Hepatocyte (in vitro differentiated cells): Measurements from ENCODE around the gene CDC6.

Experiments used
- CTCF ChIP-seq: fragments of 200-600 bp; sonication (generic); IDR thresholded peaks from 2 replicates; pipeline ENCODE4 v1.5.1; 2016; ENCODE audit warnings: antibody characterized with exemption, mild to moderate bottlenecking; ENCODE audit not compliant: poor library complexity
- EZH2 ChIP-seq: fragments of 200-600 bp; sonication (generic); IDR thresholded peaks from 2 replicates; pipeline ENCODE4 v1.6.1; 2016; ENCODE audit warnings: antibody characterized with exemption, mild to moderate bottlenecking, borderline replicate concordance
- EZH2phosphoT487 ChIP-seq: fragments of 200-600 bp; sonication (generic); IDR thresholded peaks from one replicate; pipeline ENCODE4 v1.6.1; 2018; ENCODE audit warnings: antibody characterized with exemption, mild to moderate bottlenecking, low read depth, moderate library complexity; ENCODE audit not compliant: unreplicated experiment, severe bottlenecking

- no peak for TF ChIP-seq EZH2phosphoT487
- no peak for TF ChIP-seq CTCF
- TF ChIP-seq EZH2: no peak
Observed at GRCh38 chr17:40348562-40349476, 61.1 kb downstream of the CDC6 start.
